ENCODE measurements around the gene CPN1.

DNA sequence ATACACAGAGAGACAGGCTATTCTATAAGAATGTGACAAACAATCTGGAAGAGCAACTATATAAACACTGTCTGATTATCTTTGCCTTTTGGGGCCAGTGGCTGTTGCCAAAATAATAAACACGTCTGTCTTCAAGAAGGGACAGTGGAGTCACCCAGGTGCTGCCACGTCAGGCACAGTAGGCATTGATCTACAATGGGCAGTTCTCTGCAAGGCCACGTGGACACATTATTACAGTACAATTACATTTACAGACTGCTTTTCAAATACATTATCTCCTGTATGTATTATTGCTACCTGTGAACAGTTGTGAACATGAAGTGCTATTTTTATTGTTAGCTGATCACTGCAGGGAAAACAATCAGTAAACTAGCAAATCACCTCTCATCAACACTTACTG is 86.0 kb downstream of the CPN1 start:
- TF ChIP-seq, protein P1, sequence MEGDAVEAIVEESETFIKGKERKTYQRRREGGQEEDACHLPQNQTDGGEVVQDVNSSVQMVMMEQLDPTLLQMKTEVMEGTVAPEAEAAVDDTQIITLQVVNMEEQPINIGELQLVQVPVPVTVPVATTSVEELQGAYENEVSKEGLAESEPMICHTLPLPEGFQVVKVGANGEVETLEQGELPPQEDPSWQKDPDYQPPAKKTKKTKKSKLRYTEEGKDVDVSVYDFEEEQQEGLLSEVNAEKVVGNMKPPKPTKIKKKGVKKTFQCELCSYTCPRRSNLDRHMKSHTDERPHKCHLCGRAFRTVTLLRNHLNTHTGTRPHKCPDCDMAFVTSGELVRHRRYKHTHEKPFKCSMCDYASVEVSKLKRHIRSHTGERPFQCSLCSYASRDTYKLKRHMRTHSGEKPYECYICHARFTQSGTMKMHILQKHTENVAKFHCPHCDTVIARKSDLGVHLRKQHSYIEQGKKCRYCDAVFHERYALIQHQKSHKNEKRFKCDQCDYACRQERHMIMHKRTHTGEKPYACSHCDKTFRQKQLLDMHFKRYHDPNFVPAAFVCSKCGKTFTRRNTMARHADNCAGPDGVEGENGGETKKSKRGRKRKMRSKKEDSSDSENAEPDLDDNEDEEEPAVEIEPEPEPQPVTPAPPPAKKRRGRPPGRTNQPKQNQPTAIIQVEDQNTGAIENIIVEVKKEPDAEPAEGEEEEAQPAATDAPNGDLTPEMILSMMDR (IDR thresholded peaks at IDR 0.05; ENCODE audit: insufficient read depth, low read depth, low read length) = no peak
- no peak for TF ChIP-seq EZH2 (IDR thresholded peaks at IDR 0.05; ENCODE audit: insufficient read depth, low read length)
